HTERT RPE-1 (cell line): ENCODE data around the gene ADAM19.
"Not testable (repeated sequence)": the region's sequence is repeated elsewhere in the genome, so short reads cannot be mapped to it uniquely, and the experiment has no call there.

Source experiments
- in situ Hi-C: fragments of 300-500 bp; cut with MboI; formaldehyde crosslinking; loops from 4 replicates; pipeline ENCODE4 v1.14.3; 2020; ENCODE audit warnings: low sequenced_read_pairs

ADAM19 gene

GRCh38 chr5:157491471-157491995 lies 84.0 kb downstream of the ADAM19 start:
- in situ Hi-C loops = no loop called here

GRCh38 chr5:157487358-157487757 lies 88.2 kb downstream of the ADAM19 start:
- in situ Hi-C loops = no loop called here

GRCh38 chr5:157486861-157487260 lies 88.7 kb downstream of the ADAM19 start:
- in situ Hi-C loops = no loop called here

GRCh38 chr5:157486221-157486681 lies 89.3 kb downstream of the ADAM19 start:
- in situ Hi-C loops = no loop called here

- in situ Hi-C loops = no loop called here
These were observed 89.8 kb downstream of the ADAM19 start for GRCh38 chr5:157485811-157486210.

- in situ Hi-C loops = no loop called here
These were observed 90.2 kb downstream of the ADAM19 start for GRCh38 chr5:157485340-157485739.

- in situ Hi-C loops = no loop called here
These were observed 90.8 kb downstream of the ADAM19 start for GRCh38 chr5:157484768-157485167.

GRCh38 chr5:157482702-157483101 lies 92.9 kb downstream of the ADAM19 start:
- in situ Hi-C loops = not testable (repeated sequence)

- in situ Hi-C loops = no loop called here
These were observed 93.9 kb downstream of the ADAM19 start for GRCh38 chr5:157481666-157482065.

GRCh38 chr5:157481265-157481664 lies 94.3 kb downstream of the ADAM19 start:
- in situ Hi-C loops = no loop called here

GRCh38 chr5:157479612-157480510 lies 95.7 kb downstream of the ADAM19 start:
- in situ Hi-C loops = no loop called here

GRCh38 chr5:157479166-157479565 lies 96.4 kb downstream of the ADAM19 start:
- in situ Hi-C loops = no loop called here

- in situ Hi-C loops = no loop called here
These were observed 96.8 kb downstream of the ADAM19 start for GRCh38 chr5:157478726-157479125.

- in situ Hi-C loops = no loop called here
These were observed 97.6 kb downstream of the ADAM19 start for GRCh38 chr5:157477814-157478494.

GRCh38 chr5:157476702-157477408 lies 98.7 kb downstream of the ADAM19 start:
- in situ Hi-C loops = no loop called here

- in situ Hi-C loops = no loop called here
These were observed 100.1 kb downstream of the ADAM19 start for GRCh38 chr5:157475432-157475831.

GRCh38 chr5:157473383-157474320 lies 101.9 kb downstream of the ADAM19 start:
- in situ Hi-C loops = no loop called here

GRCh38 chr5:157471709-157472108 lies 103.9 kb downstream of the ADAM19 start:
- in situ Hi-C loops = no loop called here

GRCh38 chr5:157470631-157471030 lies 104.9 kb downstream of the ADAM19 start:
- in situ Hi-C loops = no loop called here

GRCh38 chr5:157469687-157470086 lies 105.9 kb downstream of the ADAM19 start:
- in situ Hi-C loops = no loop called here
